ENCODE measurements around the gene LEMD1. TPM values are rescaled to one million over a fixed set of nuclear protein-coding genes. Genes with fewer than 3 reads are reported as not detected.

The LEMD1 gene
- total RNA-seq, result not detected in 2 replicates

GRCh38 chr1:205421798-205422197 is at the start of gene LEMD1:
LEMD1 (minus strand) TSS chr1:205422056; CDS start chr1:205420536, 1,520 bp downstream.
- H2AFZ ChIP-seq (ENCODE audit: low read length), result no peak within 1 kb of the TSS
- no peak for DNase-seq (ENCODE audit: insufficient read length, low spot score, missing footprints)

GRCh38 chr1:205470131-205470530 is 48.3 kb upstream of the LEMD1 start:
- no peaks in the 10 kb centered on the region for H3K4me1 ChIP-seq (ENCODE audit: insufficient read depth, low read length)

More at GRCh38 chr1:205421798-205422197, at the start of gene LEMD1:
- Histone ChIP-seq H3K36me3 (ENCODE audit: insufficient read depth, low read length) (no peaks in the 10 kb centered on the region), H3K27ac (ENCODE audit: low read depth, low read length) (no peak within 1 kb of the TSS), H3K79me2 (ENCODE audit: insufficient read depth, low read length) (no peaks in the 10 kb centered on the region), H3K4me1 (ENCODE audit: insufficient read depth, low read length) (no peaks in the 10 kb centered on the region), H4K20me1 (ENCODE audit: insufficient read depth, low read length) (no peaks in the 10 kb centered on the region), H3K4me3 (ENCODE audit: insufficient read depth, low read length) (no peak within 1 kb of the TSS), H3K27me3 (ENCODE audit: insufficient read depth, low read length) (peaks cover 85% of the 10 kb centered on the region), H3K9me3 (ENCODE audit: low read depth, low read length) (no peaks in the 10 kb centered on the region), H3K4me2 (ENCODE audit: insufficient read depth, low read length) (no peak within 1 kb of the TSS)
- TF ChIP-seq CTCF (IDR thresholded peaks at IDR 0.05; ENCODE audit: extremely low read depth, low read depth, low read length), result no peak

GRCh38 chr1:205466595-205467220 is 44.9 kb upstream of the LEMD1 start:
- H2AFZ ChIP-seq (ENCODE audit: low read length), result no peak overlapping the region
- no peak overlapping the region for H3K27ac ChIP-seq (ENCODE audit: low read depth, low read length)
- peaks cover 43% of the 10 kb centered on the region for H3K27me3 ChIP-seq (ENCODE audit: insufficient read depth, low read length)
- peak; percentile 68 for DNase-seq (ENCODE audit: insufficient read length, low spot score, missing footprints)
- H4K20me1 ChIP-seq (ENCODE audit: insufficient read depth, low read length), result no peaks in the 10 kb centered on the region
- no peak for TF ChIP-seq CTCF (IDR thresholded peaks at IDR 0.05; ENCODE audit: extremely low read depth, low read depth, low read length)
- H3K4me1 ChIP-seq (ENCODE audit: insufficient read depth, low read length), result no peaks in the 10 kb centered on the region
- H3K79me2 ChIP-seq (ENCODE audit: insufficient read depth, low read length), result no peaks in the 10 kb centered on the region
- H3K36me3 ChIP-seq (ENCODE audit: insufficient read depth, low read length), result no peaks in the 10 kb centered on the region
- no peak overlapping the region for H3K4me2 ChIP-seq (ENCODE audit: insufficient read depth, low read length)
- H3K9me3 ChIP-seq (ENCODE audit: low read depth, low read length), result no peaks in the 10 kb centered on the region
- no peak overlapping the region for H3K4me3 ChIP-seq (ENCODE audit: insufficient read depth, low read length)

More at GRCh38 chr1:205470131-205470530, 48.3 kb upstream of the LEMD1 start:
- no peaks in the 10 kb centered on the region for H3K36me3 ChIP-seq (ENCODE audit: insufficient read depth, low read length)
- peaks cover 31% of the 10 kb centered on the region for H3K27me3 ChIP-seq (ENCODE audit: insufficient read depth, low read length)
- H3K79me2 ChIP-seq (ENCODE audit: insufficient read depth, low read length), result no peaks in the 10 kb centered on the region
- DNase-seq (ENCODE audit: insufficient read length, low spot score, missing footprints), result no peak
- no peaks in the 10 kb centered on the region for H4K20me1 ChIP-seq (ENCODE audit: insufficient read depth, low read length)
- H2AFZ ChIP-seq (ENCODE audit: low read length), result no peak overlapping the region
- no peak overlapping the region for H3K4me2 ChIP-seq (ENCODE audit: insufficient read depth, low read length)
- H3K4me3 ChIP-seq (ENCODE audit: insufficient read depth, low read length), result no peak overlapping the region
- H3K9me3 ChIP-seq (ENCODE audit: low read depth, low read length), result no peaks in the 10 kb centered on the region
- H3K27ac ChIP-seq (ENCODE audit: low read depth, low read length), result no peak overlapping the region
- TF ChIP-seq CTCF (IDR thresholded peaks at IDR 0.05; ENCODE audit: extremely low read depth, low read depth, low read length), result no peak

- Histone ChIP-seq H3K79me2 (ENCODE audit: insufficient read depth, low read length) (no peaks in the 10 kb centered on the region), H3K27ac (ENCODE audit: low read depth, low read length) (no peak overlapping the region), H3K27me3 (ENCODE audit: insufficient read depth, low read length) (peaks cover 52% of the 10 kb centered on the region)
Observed at GRCh38 chr1:205465392-205465791, 43.5 kb upstream of the LEMD1 start.

More at GRCh38 chr1:205465392-205465791, 43.5 kb upstream of the LEMD1 start:
- H3K36me3 ChIP-seq (ENCODE audit: insufficient read depth, low read length), result no peaks in the 10 kb centered on the region
- H3K4me3 ChIP-seq (ENCODE audit: insufficient read depth, low read length), result no peak overlapping the region
- TF ChIP-seq CTCF (IDR thresholded peaks at IDR 0.05; ENCODE audit: extremely low read depth, low read depth, low read length), result no peak
- no peak overlapping the region for H2AFZ ChIP-seq (ENCODE audit: low read length)
- no peak overlapping the region for H3K4me2 ChIP-seq (ENCODE audit: insufficient read depth, low read length)
- peak; percentile 18 for DNase-seq (ENCODE audit: insufficient read length, low spot score, missing footprints)
- no peaks in the 10 kb centered on the region for H3K9me3 ChIP-seq (ENCODE audit: low read depth, low read length)
- H4K20me1 ChIP-seq (ENCODE audit: insufficient read depth, low read length), result no peaks in the 10 kb centered on the region
- no peaks in the 10 kb centered on the region for H3K4me1 ChIP-seq (ENCODE audit: insufficient read depth, low read length)

Measured in osteoblast (primary cell).